IMR-90 (cell line): ENCODE data around the gene OAS3. TPM values are rescaled to one million over a fixed set of nuclear protein-coding genes. Genes with fewer than 3 reads are reported as not detected.

ENCODE experiments used
- ATAC-seq: fragments of 200-7000 bp; cut with Tn5 transposase; 2 replicates; pipeline ENCODE4 v1.9.1; 2020; ENCODE audit warnings: low read depth, mild to moderate bottlenecking, moderate library complexity
- BruUV-seq: library from RNA; stranded (reverse); fragments of 400-500 nt; replicated peaks from 2 replicates; lab custom pipeline; 2021; lab: Mats Ljungman, UMichigan
- CTCF ChIA-PET: fragments of 300-600 bp; formaldehyde crosslinking; extraction: SDS; loops from one replicate; lab custom pipeline; 2021; ENCODE audit warnings: antibody characterized with exemption; lab: Yijun Ruan, JAX
- POLR2A ChIA-PET: fragments of 300-600 bp; sonication (Branson Sonifier 250); formaldehyde crosslinking; loops from one replicate; lab custom pipeline; 2022; ENCODE audit warnings: antibody characterized with exemption; ENCODE audit not compliant: unreplicated experiment; lab: Charles Lee
- DNase-seq: peaks from one replicate; pipeline ENCODE4 v3.0.0; 2013
- H2AFZ ChIP-seq: replicated peaks from 2 replicates; pipeline ENCODE3; 2013; ENCODE audit warnings: low read length, mild to moderate bottlenecking; ENCODE audit not compliant: poor library complexity
- H2AK5ac ChIP-seq: 2 replicates; pipeline ENCODE4 v1.6.1; 2013; ENCODE audit warnings: low read depth, low read length, inconsistent platforms
- H2AK9ac ChIP-seq: replicated peaks from 2 replicates; pipeline ENCODE3; 2013; ENCODE audit warnings: mild to moderate bottlenecking, low read depth, low read length, moderate library complexity; ENCODE audit not compliant: poor library complexity
- H2BK120ac ChIP-seq: 2 replicates; pipeline ENCODE4 v1.6.1; 2013; ENCODE audit warnings: low read depth, low read length, inconsistent platforms
- H2BK15ac ChIP-seq: 3 replicates; pipeline ENCODE4 v1.6.1; 2013; ENCODE audit warnings: low read depth, low read length, inconsistent platforms
- H2BK20ac ChIP-seq: 2 replicates; pipeline ENCODE4 v1.6.1; 2013; ENCODE audit warnings: low read depth, mild to moderate bottlenecking, inconsistent platforms, low read length, moderate library complexity
- H2BK5ac ChIP-seq: 2 replicates; pipeline ENCODE4 v1.6.1; 2013; ENCODE audit warnings: mild to moderate bottlenecking, low read depth, low read length, inconsistent platforms; ENCODE audit not compliant: poor library complexity, severe bottlenecking
- H3K14ac ChIP-seq: replicated peaks from 2 replicates; pipeline ENCODE4 v1.6.1; 2013; ENCODE audit warnings: low read depth, low read length, inconsistent platforms
- H3K18ac ChIP-seq: 2 replicates; pipeline ENCODE4 v1.6.1; 2013; ENCODE audit warnings: low read depth, low read length, control low read depth
- H3K23ac ChIP-seq: 2 replicates; pipeline ENCODE4 v1.6.1; 2013; ENCODE audit warnings: low read depth, low read length, inconsistent platforms
- H3K27ac ChIP-seq: 2 replicates; pipeline ENCODE4 v1.5.1; 2013; ENCODE audit warnings: mild to moderate bottlenecking, control low read depth, low read length; ENCODE audit not compliant: insufficient read depth
- H3K27me3 ChIP-seq: 2 replicates; pipeline ENCODE4 v1.6.1; 2013; ENCODE audit warnings: low read length; ENCODE audit not compliant: control insufficient read depth, insufficient read depth
- H3K36me3 ChIP-seq: 2 replicates; pipeline ENCODE4 v1.6.1; 2013; ENCODE audit warnings: low read length, mixed read lengths; ENCODE audit not compliant: control insufficient read depth, insufficient read depth
- H3K4ac ChIP-seq: 2 replicates; pipeline ENCODE4 v1.6.1; 2013; ENCODE audit warnings: low read depth, low read length, inconsistent platforms
- H3K4me1 ChIP-seq: 2 replicates; pipeline ENCODE4 v1.6.1; 2013; ENCODE audit warnings: low read length, mixed read lengths; ENCODE audit not compliant: control insufficient read depth, insufficient read depth
- H3K4me2 ChIP-seq: 2 replicates; pipeline ENCODE4 v1.6.1; 2013; ENCODE audit warnings: low read depth, mild to moderate bottlenecking, control low read depth, low read length, moderate library complexity
- H3K4me3 ChIP-seq: 2 replicates; pipeline ENCODE4 v1.5.1; 2013; ENCODE audit warnings: low read depth, mild to moderate bottlenecking, control low read depth, low read length, moderate library complexity; ENCODE audit not compliant: insufficient read depth
- H3K56ac ChIP-seq: 2 replicates; pipeline ENCODE4 v1.6.1; 2013; ENCODE audit warnings: low read length, inconsistent platforms; ENCODE audit not compliant: insufficient read depth; ENCODE audit errors: extremely low read depth
- H3K79me1 ChIP-seq, 2 experiments: 2 replicates each; pipeline ENCODE4 v1.6.1; 2013; ENCODE audit warnings: low read length in 2 of 2, inconsistent platforms in 1 of 2, low read depth in 1 of 2
- H3K9ac ChIP-seq: 2 replicates; pipeline ENCODE4 v1.6.1; 2013; ENCODE audit warnings: low read depth, low read length, control low read depth
- H3K9me1 ChIP-seq: 2 replicates; pipeline ENCODE4 v1.6.1; 2013; ENCODE audit warnings: low read length, inconsistent platforms; ENCODE audit not compliant: insufficient read depth
- H3K9me3 ChIP-seq: 2 replicates; pipeline ENCODE4 v1.6.1; 2013; ENCODE audit warnings: low read length; ENCODE audit not compliant: control insufficient read depth, insufficient read depth
- H4K20me1 ChIP-seq: 2 replicates; pipeline ENCODE4 v1.6.1; 2013; ENCODE audit warnings: low read length, inconsistent platforms; ENCODE audit not compliant: insufficient read depth
- H4K5ac ChIP-seq: 2 replicates; pipeline ENCODE4 v1.6.1; 2013; ENCODE audit warnings: mild to moderate bottlenecking, low read depth, low read length, control low read depth
- H4K8ac ChIP-seq, 2 experiments: 2 replicates each; pipeline ENCODE4 v1.6.1; 2013; ENCODE audit warnings: low read depth in 2 of 2, low read length in 2 of 2, control low read depth in 1 of 2, inconsistent platforms in 1 of 2
- H4K91ac ChIP-seq: 2 replicates; pipeline ENCODE4 v1.6.1; 2013; ENCODE audit warnings: low read depth, low read length, inconsistent platforms; ENCODE audit not compliant: insufficient read depth
- BHLHE40 ChIP-seq: fragments of 150-350 bp; IDR thresholded peaks from 2 replicates; pipeline ENCODE4 v1.6.1; 2016; ENCODE audit warnings: mild to moderate bottlenecking, low read depth, low read length
- CEBPB ChIP-seq: IDR thresholded peaks from 2 replicates; pipeline ENCODE4 v1.6.1; 2012; ENCODE audit warnings: low read depth, low read length, improper control_type of control experiment
- FOS ChIP-seq: fragments of 150-350 bp; IDR thresholded peaks from 2 replicates; pipeline ENCODE4 v1.6.1; 2016; ENCODE audit warnings: low read depth, low read length
- MAFK ChIP-seq: IDR thresholded peaks from 2 replicates; pipeline ENCODE4 v1.6.1; 2012; ENCODE audit warnings: low read depth, low read length, improper control_type of control experiment
- MAZ ChIP-seq: IDR thresholded peaks from 2 replicates; pipeline ENCODE4 v1.6.1; 2012; ENCODE audit warnings: low read depth, mild to moderate bottlenecking, low read length, improper control_type of control experiment, moderate library complexity, borderline replicate concordance
- MXI1 ChIP-seq: IDR thresholded peaks from 2 replicates; pipeline ENCODE4 v1.6.1; 2012; ENCODE audit warnings: low read depth, mild to moderate bottlenecking, low read length, moderate library complexity, borderline replicate concordance
- POLR2A ChIP-seq: IDR thresholded peaks from 2 replicates; pipeline ENCODE4 v1.6.1; 2012; ENCODE audit warnings: mild to moderate bottlenecking, low read depth, low read length
- RAD21 ChIP-seq: IDR thresholded peaks from 2 replicates; pipeline ENCODE4 v1.6.1; 2012; ENCODE audit warnings: low read length, improper control_type of control experiment
- RCOR1 ChIP-seq: IDR thresholded peaks from 2 replicates; pipeline ENCODE4 v1.6.1; 2012; ENCODE audit warnings: mild to moderate bottlenecking, low read length, improper control_type of control experiment; ENCODE audit not compliant: insufficient replicate concordance
- RFX5 ChIP-seq: IDR thresholded peaks from 2 replicates; pipeline ENCODE4 v1.8.0; 2012; ENCODE audit warnings: low read depth, mild to moderate bottlenecking, low read length, moderate library complexity
- WGBS, 2 experiments: methylation state at CpG; one replicate each; pipeline versions ENCODE4 v1.1.5 to v1.1.7; 2013; ENCODE audit warnings: missing lambda C conversion rate in 2 of 2; ENCODE audit not compliant: insufficient read length in 1 of 2; ENCODE audit errors: extremely low coverage in 2 of 2; 5-methylcytosine and 5-hydroxymethylcytosine counted together
- dilution Hi-C: fragments of 300-500 bp; cut with HindIII; formaldehyde crosslinking; loops from one replicate; pipeline ENCODE4 v1.14.3; 2018; ENCODE audit warnings: low sequenced_read_pairs; ENCODE audit not compliant: unreplicated experiment
- in situ Hi-C: fragments of 300-500 bp; cut with MboI; formaldehyde crosslinking; loops from 3 replicates; pipeline ENCODE4 v1.14.3; 2019; ENCODE audit warnings: low sequenced_read_pairs, inconsistent platforms, mixed read lengths
- intact Hi-C: fragments of 100-400 bp; cut with micrococcal nuclease; formaldehyde crosslinking; loops from 2 replicates; pipeline ENCODE4 v1.10.0; 2022
- polyA plus RNA-seq, 3 experiments: library from polyadenylated mRNA; depleted of rRNA; stranded (reverse); fragments of >200 nt; gene quantifications; 2 replicates each; pipeline ENCODE4 v1.2.3, GENCODE V29; 2012; ENCODE audit warnings: low replicate concordance in 1 of 3
- total RNA-seq: library from RNA; depleted of rRNA; stranded (reverse); fragments of >200 nt; gene quantifications from 2 replicates; pipeline ENCODE4 v1.2.3, GENCODE V29; 2012
- TF ChIP-seq, protein P1 (sequence below): conservative IDR thresholded peaks from 2 replicates; pipeline ENCODE4 v1.5.1; 2012; ENCODE audit warnings: mild to moderate bottlenecking, low read depth, low read length, improper control_type of control experiment
- TF ChIP-seq, protein P2 (sequence below): fragments of 150-350 bp; IDR thresholded peaks from 2 replicates; pipeline ENCODE4 v1.6.1; 2016; ENCODE audit warnings: low read depth, mild to moderate bottlenecking, low read length, moderate library complexity, borderline replicate concordance
- TF ChIP-seq, protein P3 (sequence below): fragments of 150-350 bp; IDR thresholded peaks from 2 replicates; pipeline ENCODE4 v1.6.1; 2017; ENCODE audit warnings: mild to moderate bottlenecking, antibody characterized with exemption, low read length, low read depth

Gene OAS3
- total and polyA plus RNA-seq, 2 of the 4 experiments (the other 2 are of a cell fraction), result 4.1 to 7.8 TPM

GRCh38 chr12:112929715-112930114 lies 8.6 kb upstream of the OAS3 start:
- ChIA-PET CTCF (no interaction called here), POLR2A (no interaction called here)
- Histone ChIP-seq H3K9me1 (no peaks in the 10 kb centered on the region), H3K18ac (no peak overlapping the region), H3K79me1 (no peaks in the 10 kb centered on the region), H3K4me3 (no peak overlapping the region), H3K4ac (no peak overlapping the region), H3K27ac (no peak overlapping the region), H3K27me3 (no peaks in the 10 kb centered on the region), H3K23ac (no peak overlapping the region), H2AK9ac (no peak overlapping the region), H4K20me1 (no peaks in the 10 kb centered on the region), H2AK5ac (no peak overlapping the region), H3K4me1 (no peaks in the 10 kb centered on the region), H2BK120ac (no peak overlapping the region), H2AFZ (no peak overlapping the region), H3K9me3 (no peaks in the 10 kb centered on the region), H3K9ac (no peak overlapping the region), H3K36me3 (no peaks in the 10 kb centered on the region), H3K14ac (no peak overlapping the region), H2BK15ac (no peak overlapping the region), H4K5ac (no peak overlapping the region), H3K56ac (no peak overlapping the region), H2BK5ac (no peak overlapping the region), H3K4me2 (no peak overlapping the region), H2BK20ac (no peak overlapping the region), H4K8ac (no peak overlapping the region), H4K91ac (no peak overlapping the region)
- TF ChIP-seq, protein P1, sequence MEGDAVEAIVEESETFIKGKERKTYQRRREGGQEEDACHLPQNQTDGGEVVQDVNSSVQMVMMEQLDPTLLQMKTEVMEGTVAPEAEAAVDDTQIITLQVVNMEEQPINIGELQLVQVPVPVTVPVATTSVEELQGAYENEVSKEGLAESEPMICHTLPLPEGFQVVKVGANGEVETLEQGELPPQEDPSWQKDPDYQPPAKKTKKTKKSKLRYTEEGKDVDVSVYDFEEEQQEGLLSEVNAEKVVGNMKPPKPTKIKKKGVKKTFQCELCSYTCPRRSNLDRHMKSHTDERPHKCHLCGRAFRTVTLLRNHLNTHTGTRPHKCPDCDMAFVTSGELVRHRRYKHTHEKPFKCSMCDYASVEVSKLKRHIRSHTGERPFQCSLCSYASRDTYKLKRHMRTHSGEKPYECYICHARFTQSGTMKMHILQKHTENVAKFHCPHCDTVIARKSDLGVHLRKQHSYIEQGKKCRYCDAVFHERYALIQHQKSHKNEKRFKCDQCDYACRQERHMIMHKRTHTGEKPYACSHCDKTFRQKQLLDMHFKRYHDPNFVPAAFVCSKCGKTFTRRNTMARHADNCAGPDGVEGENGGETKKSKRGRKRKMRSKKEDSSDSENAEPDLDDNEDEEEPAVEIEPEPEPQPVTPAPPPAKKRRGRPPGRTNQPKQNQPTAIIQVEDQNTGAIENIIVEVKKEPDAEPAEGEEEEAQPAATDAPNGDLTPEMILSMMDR, result no peak
- TF ChIP-seq BHLHE40 (no peak), MAFK (no peak), RFX5 (no peak), RCOR1 (no peak), CEBPB (no peak), RAD21 (no peak), POLR2A (no peak), FOS (no peak), MXI1 (no peak), MAZ (no peak)
- TF ChIP-seq, protein P2, sequence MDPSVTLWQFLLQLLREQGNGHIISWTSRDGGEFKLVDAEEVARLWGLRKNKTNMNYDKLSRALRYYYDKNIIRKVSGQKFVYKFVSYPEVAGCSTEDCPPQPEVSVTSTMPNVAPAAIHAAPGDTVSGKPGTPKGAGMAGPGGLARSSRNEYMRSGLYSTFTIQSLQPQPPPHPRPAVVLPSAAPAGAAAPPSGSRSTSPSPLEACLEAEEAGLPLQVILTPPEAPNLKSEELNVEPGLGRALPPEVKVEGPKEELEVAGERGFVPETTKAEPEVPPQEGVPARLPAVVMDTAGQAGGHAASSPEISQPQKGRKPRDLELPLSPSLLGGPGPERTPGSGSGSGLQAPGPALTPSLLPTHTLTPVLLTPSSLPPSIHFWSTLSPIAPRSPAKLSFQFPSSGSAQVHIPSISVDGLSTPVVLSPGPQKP, result no peak
- TF ChIP-seq, protein P3, sequence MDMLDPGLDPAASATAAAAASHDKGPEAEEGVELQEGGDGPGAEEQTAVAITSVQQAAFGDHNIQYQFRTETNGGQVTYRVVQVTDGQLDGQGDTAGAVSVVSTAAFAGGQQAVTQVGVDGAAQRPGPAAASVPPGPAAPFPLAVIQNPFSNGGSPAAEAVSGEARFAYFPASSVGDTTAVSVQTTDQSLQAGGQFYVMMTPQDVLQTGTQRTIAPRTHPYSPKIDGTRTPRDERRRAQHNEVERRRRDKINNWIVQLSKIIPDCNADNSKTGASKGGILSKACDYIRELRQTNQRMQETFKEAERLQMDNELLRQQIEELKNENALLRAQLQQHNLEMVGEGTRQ, result no peak
- BruUV-seq, result no TSS peak
- DNase-seq, result no peak
- in situ Hi-C loops, result no loop called here
- no CpG with 5 or more reads among the region's 3 CpGs for WGBS, 2 experiments
- intact Hi-C loops, result no loop called here
- no peak for ATAC-seq
- dilution Hi-C loops, result no loop called here
